ENCODE results near the gene BTBD16.

- no peak for TF ChIP-seq NR1H2 (CRISPR knock-in tag; IDR thresholded peaks at IDR 0.05)
- TF ChIP-seq, protein P1, sequence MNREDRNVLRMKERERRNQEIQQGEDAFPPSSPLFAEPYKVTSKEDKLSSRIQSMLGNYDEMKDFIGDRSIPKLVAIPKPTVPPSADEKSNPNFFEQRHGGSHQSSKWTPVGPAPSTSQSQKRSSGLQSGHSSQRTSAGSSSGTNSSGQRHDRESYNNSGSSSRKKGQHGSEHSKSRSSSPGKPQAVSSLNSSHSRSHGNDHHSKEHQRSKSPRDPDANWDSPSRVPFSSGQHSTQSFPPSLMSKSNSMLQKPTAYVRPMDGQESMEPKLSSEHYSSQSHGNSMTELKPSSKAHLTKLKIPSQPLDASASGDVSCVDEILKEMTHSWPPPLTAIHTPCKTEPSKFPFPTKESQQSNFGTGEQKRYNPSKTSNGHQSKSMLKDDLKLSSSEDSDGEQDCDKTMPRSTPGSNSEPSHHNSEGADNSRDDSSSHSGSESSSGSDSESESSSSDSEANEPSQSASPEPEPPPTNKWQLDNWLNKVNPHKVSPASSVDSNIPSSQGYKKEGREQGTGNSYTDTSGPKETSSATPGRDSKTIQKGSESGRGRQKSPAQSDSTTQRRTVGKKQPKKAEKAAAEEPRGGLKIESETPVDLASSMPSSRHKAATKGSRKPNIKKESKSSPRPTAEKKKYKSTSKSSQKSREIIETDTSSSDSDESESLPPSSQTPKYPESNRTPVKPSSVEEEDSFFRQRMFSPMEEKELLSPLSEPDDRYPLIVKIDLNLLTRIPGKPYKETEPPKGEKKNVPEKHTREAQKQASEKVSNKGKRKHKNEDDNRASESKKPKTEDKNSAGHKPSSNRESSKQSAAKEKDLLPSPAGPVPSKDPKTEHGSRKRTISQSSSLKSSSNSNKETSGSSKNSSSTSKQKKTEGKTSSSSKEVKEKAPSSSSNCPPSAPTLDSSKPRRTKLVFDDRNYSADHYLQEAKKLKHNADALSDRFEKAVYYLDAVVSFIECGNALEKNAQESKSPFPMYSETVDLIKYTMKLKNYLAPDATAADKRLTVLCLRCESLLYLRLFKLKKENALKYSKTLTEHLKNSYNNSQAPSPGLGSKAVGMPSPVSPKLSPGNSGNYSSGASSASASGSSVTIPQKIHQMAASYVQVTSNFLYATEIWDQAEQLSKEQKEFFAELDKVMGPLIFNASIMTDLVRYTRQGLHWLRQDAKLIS (CRISPR knock-in tag; IDR thresholded peaks at IDR 0.05; ENCODE audit: borderline replicate concordance), result no peak
- TF ChIP-seq MYBL2 (CRISPR knock-in tag; IDR thresholded peaks at IDR 0.05), result no peak
- TF ChIP-seq, protein P2, sequence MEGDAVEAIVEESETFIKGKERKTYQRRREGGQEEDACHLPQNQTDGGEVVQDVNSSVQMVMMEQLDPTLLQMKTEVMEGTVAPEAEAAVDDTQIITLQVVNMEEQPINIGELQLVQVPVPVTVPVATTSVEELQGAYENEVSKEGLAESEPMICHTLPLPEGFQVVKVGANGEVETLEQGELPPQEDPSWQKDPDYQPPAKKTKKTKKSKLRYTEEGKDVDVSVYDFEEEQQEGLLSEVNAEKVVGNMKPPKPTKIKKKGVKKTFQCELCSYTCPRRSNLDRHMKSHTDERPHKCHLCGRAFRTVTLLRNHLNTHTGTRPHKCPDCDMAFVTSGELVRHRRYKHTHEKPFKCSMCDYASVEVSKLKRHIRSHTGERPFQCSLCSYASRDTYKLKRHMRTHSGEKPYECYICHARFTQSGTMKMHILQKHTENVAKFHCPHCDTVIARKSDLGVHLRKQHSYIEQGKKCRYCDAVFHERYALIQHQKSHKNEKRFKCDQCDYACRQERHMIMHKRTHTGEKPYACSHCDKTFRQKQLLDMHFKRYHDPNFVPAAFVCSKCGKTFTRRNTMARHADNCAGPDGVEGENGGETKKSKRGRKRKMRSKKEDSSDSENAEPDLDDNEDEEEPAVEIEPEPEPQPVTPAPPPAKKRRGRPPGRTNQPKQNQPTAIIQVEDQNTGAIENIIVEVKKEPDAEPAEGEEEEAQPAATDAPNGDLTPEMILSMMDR (IDR thresholded peaks at IDR 0.05), result no peak
- TF ChIP-seq ZNF232 (CRISPR knock-in tag; IDR thresholded peaks at IDR 0.05), result no peak
- TF ChIP-seq CREB1 (CRISPR knock-in tag; IDR thresholded peaks at IDR 0.05), result no peak
- no peak for TF ChIP-seq ATF3 (CRISPR knock-in tag; conservative IDR thresholded peaks at IDR 0.05)
- TF ChIP-seq GRHL2 (CRISPR knock-in tag; IDR thresholded peaks at IDR 0.05; ENCODE audit: insufficient replicate concordance, severe bottlenecking), result no peak
- TF ChIP-seq MAX (CRISPR knock-in tag; IDR thresholded peaks at IDR 0.05), result no peak
- no peak for TF ChIP-seq USF1 (CRISPR knock-in tag; IDR thresholded peaks at IDR 0.05)
- TF ChIP-seq, protein P3, sequence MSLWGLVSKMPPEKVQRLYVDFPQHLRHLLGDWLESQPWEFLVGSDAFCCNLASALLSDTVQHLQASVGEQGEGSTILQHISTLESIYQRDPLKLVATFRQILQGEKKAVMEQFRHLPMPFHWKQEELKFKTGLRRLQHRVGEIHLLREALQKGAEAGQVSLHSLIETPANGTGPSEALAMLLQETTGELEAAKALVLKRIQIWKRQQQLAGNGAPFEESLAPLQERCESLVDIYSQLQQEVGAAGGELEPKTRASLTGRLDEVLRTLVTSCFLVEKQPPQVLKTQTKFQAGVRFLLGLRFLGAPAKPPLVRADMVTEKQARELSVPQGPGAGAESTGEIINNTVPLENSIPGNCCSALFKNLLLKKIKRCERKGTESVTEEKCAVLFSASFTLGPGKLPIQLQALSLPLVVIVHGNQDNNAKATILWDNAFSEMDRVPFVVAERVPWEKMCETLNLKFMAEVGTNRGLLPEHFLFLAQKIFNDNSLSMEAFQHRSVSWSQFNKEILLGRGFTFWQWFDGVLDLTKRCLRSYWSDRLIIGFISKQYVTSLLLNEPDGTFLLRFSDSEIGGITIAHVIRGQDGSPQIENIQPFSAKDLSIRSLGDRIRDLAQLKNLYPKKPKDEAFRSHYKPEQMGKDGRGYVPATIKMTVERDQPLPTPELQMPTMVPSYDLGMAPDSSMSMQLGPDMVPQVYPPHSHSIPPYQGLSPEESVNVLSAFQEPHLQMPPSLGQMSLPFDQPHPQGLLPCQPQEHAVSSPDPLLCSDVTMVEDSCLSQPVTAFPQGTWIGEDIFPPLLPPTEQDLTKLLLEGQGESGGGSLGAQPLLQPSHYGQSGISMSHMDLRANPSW (CRISPR knock-in tag; conservative IDR thresholded peaks at IDR 0.05; ENCODE audit: low read depth), result no peak
- TF ChIP-seq RORB (CRISPR knock-in tag; IDR thresholded peaks at IDR 0.05), result no peak
- no peak for TF ChIP-seq SMAD3 (CRISPR knock-in tag; IDR thresholded peaks at IDR 0.05; ENCODE audit: borderline replicate concordance)
Observed at GRCh38 chr10:122222638-122223037, 48.5 kb upstream of the BTBD16 start.
